Retinal pigment epithelial cell (primary cell): Measurements from ENCODE around the gene TAOK2.

ENCODE experiments used
- DNase-seq: peaks from one replicate; pipeline ENCODE4 v3.0.0-alpha.2; 2010; ENCODE audit warnings: low read depth
- H3K4me3 ChIP-seq: 2 replicates; pipeline ENCODE4 v1.5.1; 2011; ENCODE audit warnings: mild to moderate bottlenecking, low read length, control low read depth, moderate library complexity
- TF ChIP-seq, protein P1 (sequence below): conservative IDR thresholded peaks from 2 replicates; pipeline ENCODE4 v1.5.1; 2011; ENCODE audit warnings: low read depth, low read length, control low read depth, inconsistent platforms

Gene TAOK2

DNA sequence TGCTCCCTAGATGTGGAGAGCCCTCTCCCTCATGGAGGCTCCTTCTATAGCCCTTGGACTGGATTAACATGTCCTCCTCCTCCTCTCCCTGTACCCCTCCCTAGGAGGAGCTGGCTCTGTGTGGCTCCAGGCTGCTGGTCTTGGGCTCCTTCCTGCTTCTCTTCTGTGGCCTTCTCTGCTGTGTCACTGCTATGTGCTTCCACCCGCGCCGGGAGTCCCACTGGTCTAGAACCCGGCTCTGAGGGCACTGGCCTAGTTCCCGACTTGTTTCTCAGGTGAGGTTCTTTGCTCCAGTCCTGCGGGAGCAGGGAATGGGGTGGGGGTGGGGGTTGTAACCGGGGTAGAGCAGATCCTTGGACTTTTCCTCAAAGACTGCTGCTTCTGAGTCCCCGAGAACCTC, 2.4 kb upstream of the TAOK2 start:
- no peak for DNase-seq
- TF ChIP-seq, protein P1, sequence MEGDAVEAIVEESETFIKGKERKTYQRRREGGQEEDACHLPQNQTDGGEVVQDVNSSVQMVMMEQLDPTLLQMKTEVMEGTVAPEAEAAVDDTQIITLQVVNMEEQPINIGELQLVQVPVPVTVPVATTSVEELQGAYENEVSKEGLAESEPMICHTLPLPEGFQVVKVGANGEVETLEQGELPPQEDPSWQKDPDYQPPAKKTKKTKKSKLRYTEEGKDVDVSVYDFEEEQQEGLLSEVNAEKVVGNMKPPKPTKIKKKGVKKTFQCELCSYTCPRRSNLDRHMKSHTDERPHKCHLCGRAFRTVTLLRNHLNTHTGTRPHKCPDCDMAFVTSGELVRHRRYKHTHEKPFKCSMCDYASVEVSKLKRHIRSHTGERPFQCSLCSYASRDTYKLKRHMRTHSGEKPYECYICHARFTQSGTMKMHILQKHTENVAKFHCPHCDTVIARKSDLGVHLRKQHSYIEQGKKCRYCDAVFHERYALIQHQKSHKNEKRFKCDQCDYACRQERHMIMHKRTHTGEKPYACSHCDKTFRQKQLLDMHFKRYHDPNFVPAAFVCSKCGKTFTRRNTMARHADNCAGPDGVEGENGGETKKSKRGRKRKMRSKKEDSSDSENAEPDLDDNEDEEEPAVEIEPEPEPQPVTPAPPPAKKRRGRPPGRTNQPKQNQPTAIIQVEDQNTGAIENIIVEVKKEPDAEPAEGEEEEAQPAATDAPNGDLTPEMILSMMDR: no peak
- no peak overlapping the region for H3K4me3 ChIP-seq

DNA sequence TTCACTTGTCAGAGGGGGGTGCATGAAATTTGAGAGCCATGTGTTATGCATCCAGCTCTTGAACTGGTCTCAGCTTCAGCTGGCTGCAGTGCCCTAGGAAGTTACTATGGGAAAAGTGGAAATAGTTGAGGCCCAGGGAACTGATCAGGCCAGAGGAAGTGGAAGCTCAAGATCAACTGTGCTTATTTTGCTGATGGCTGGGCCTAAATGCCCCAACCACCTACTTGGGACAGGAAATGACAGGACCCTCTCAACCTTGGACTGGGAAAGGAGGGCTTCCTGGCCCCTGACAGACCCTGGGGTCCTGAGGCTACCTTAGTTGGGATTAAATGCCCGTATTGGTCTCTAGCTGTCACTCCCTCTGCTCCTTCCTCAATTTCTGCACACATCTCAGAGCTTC, 1.2 kb upstream of the TAOK2 start:
- DNase-seq: no peak
- no peak overlapping the region for H3K4me3 ChIP-seq

DNA sequence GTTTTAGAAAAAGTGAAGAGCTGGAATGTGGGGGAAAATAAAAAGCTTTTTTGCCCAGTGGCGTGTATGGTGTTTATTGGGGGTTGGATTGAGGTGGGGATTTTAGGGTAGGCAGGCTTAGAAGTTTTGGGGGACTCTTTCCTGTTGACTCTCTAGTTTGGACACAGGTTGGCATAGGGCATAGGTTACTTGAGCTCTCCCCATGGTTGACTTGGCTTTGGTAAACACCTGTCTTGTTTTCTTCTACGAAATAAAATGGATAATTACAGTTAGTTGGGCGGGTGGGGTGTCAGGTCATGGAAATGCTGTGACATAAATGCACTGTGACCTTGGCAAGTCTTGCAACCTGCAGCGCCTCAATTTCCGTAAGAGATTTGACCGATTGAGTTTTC, 680 bp upstream of the TAOK2 start:
- DNase-seq: no peak
- no peak overlapping the region for H3K4me3 ChIP-seq
- TF ChIP-seq, protein P1: no peak

More for the DNA sequence above, 1.2 kb upstream of the TAOK2 start:
- TF ChIP-seq, protein P1: no peak

DNA sequence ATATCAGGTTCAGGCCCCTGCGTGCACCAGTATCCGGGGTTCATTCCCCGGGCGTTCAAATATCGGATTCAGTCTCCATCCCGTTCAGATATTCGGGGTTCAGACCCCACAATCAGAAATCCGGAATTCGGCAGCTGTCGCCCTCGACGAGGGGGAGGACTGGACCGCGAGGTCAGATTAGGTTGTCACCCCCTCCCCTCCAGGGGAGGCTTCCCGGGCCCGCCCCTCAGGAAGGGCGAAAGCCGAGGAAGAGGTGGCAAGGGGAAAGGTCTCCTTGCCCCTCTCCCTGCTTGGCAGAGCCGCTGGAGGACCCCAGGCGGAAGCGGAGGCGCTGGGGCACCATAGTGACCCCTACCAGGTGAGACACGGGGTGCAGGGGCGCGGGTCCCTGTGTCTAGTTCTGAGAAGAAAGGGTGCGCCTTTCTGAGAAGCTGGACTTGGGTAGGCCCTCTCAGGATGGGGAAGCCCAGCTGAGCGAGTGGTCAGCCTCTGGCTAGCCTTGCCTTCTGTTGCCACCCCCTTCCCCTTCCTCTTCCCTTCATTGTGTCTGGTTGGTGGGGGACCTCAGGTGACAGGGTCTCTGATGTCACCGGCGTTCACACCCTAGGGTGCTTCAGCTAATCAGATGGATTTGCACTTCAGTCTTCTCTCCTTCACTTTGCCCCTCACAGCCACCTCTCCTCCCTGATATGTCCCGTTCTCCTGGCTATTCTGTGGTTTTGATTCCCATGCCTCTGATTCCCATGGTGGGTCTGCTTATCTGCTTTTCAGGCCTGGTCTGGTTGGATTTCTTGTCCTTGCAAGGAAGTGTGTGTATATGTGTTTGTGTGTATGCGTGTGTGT, 844 bp downstream of the TAOK2 start:
- TF ChIP-seq, protein P1: no peak
- peak overlapping the region; percentile 94 for H3K4me3 ChIP-seq
- no peak for DNase-seq

DNA sequence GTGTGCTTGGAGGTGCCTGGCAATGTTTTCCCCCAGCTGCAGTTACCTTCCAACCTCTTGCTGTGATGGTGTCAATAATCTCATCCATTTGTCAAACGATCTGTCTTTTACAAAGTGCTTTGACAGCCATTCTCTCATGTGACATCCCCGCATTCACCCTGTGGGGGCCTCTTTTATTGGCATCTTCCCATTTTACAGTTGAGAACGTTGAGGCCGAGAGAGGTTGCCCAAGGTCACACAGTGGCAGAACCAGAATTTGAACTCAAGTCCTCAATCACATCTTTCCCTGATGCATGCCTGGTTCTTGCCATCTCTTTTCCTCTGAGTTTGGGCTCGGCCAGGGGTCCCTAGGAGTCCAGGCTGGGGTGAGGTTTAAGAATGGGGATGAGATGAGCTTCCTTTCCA, 1.5 kb downstream of the TAOK2 start:
- peak overlapping the region; percentile 94 for H3K4me3 ChIP-seq
- TF ChIP-seq, protein P1: no peak

DNA sequence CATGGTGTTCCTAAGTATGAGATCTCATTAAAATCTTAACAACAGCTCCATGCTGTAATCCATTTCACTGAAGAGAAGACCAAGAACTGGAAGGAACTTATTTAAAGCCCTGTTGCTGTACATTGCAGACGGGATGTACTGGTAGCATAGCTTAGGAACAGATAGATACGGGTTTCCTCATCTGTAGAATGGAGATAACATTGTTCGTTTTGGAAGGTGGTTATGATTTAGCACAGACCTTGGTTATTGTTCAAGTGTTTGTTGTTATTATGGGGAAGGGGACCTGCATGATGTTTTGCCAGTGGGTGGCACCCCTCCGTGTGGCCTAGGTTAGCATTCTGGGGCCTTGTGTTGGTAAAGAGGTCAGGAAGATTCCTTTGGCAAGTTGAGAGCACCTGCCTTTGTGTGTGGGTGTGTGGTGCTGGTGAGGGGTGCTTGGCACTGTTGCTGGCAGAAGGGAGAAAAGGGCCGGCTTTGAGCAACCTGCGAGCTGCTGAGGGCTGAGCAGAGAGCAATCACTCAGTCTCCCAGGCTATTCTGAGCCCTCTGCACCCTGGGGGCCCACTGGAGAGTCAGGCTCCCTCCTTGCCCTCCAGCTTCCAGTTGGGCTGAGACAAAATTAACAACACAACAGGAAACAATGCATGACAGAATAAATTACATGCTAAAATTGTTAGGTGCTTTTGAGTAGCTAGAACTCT, 2.3 kb downstream of the TAOK2 start:
- DNase-seq: no peak
- peak overlapping the region; percentile 94 for H3K4me3 ChIP-seq
- TF ChIP-seq, protein P1: no peak

More for the DNA sequence above, 1.5 kb downstream of the TAOK2 start:
- no peak for DNase-seq
